ENCODE results near the gene SRGAP3. TPM values are rescaled to one million over a fixed set of nuclear protein-coding genes. Genes with fewer than 3 reads are reported as not detected.
A peak's percentile ranks its signal among the peaks of the same experiment; 100 is the strongest.

SRGAP3 gene
- total and polyA plus RNA-seq, 2 experiments from 2014 or later = 7.4 to 8.3 TPM

GRCh38 chr3:9271903-9272302, 22.5 kb upstream of the SRGAP3 start:
- no peaks in the 10 kb centered on the region for H3K4me1 ChIP-seq (ENCODE audit: insufficient read depth)
- no peak overlapping the region for H3K27ac ChIP-seq
- 68% methylated on average over 6 of the region's 6 CpGs for WGBS (ENCODE audit: low lambda C conversion rate, missing lambda C conversion rate)
- no peak overlapping the region for H2AFZ ChIP-seq
- H3K4me3 ChIP-seq = no peak overlapping the region
- no peaks in the 10 kb centered on the region for H3K27me3 ChIP-seq
- TF ChIP-seq CTCF (IDR thresholded peaks at IDR 0.05; ENCODE audit: poor library complexity) = no peak
- no peak for TF ChIP-seq EZH2 (IDR thresholded peaks at IDR 0.05; ENCODE audit: borderline replicate concordance)
- no peak for TF ChIP-seq EZH2phosphoT487 (IDR thresholded peaks at IDR 0.05; ENCODE audit: low read depth, severe bottlenecking, unreplicated experiment)
- no peak for DNase-seq (ENCODE audit: low spot score)
- H3K79me2 ChIP-seq = no peaks in the 10 kb centered on the region
- no peaks in the 10 kb centered on the region for H4K20me1 ChIP-seq (ENCODE audit: insufficient read depth, poor library complexity, severe bottlenecking)
- no peaks in the 10 kb centered on the region for H3K9me2 ChIP-seq (replicated peaks; ENCODE audit: insufficient read depth)
- H3K36me3 ChIP-seq (replicated peaks; ENCODE audit: insufficient read depth, low read depth) = no peaks in the 10 kb centered on the region
- no peak overlapping the region for H3K4me2 ChIP-seq
- H3K9me3 ChIP-seq (ENCODE audit: low read depth) = no peaks in the 10 kb centered on the region

GRCh38 chr3:9270704-9271103, 21.3 kb upstream of the SRGAP3 start:
- WGBS (ENCODE audit: low lambda C conversion rate, missing lambda C conversion rate) = 86% methylated on average over 4 of the region's 4 CpGs
- Histone ChIP-seq H4K20me1 (ENCODE audit: insufficient read depth, poor library complexity, severe bottlenecking) (no peaks in the 10 kb centered on the region), H3K27ac (no peak overlapping the region), H3K36me3 (replicated peaks; ENCODE audit: insufficient read depth, low read depth) (no peaks in the 10 kb centered on the region), H3K4me1 (ENCODE audit: insufficient read depth) (no peaks in the 10 kb centered on the region), H3K79me2 (no peaks in the 10 kb centered on the region), H3K9me2 (replicated peaks; ENCODE audit: insufficient read depth) (no peaks in the 10 kb centered on the region), H3K27me3 (no peaks in the 10 kb centered on the region), H3K9me3 (ENCODE audit: low read depth) (no peaks in the 10 kb centered on the region), H3K4me3 (no peak overlapping the region), H2AFZ (no peak overlapping the region), H3K4me2 (no peak overlapping the region)
- DNase-seq (ENCODE audit: low spot score) = no peak
- TF ChIP-seq EZH2phosphoT487 (IDR thresholded peaks at IDR 0.05; ENCODE audit: low read depth, severe bottlenecking, unreplicated experiment) = no peak
- TF ChIP-seq CTCF (IDR thresholded peaks at IDR 0.05; ENCODE audit: poor library complexity) = no peak
- TF ChIP-seq EZH2 (IDR thresholded peaks at IDR 0.05; ENCODE audit: borderline replicate concordance) = no peak

- H3K4me3 ChIP-seq = no peak overlapping the region
- no peak for DNase-seq (ENCODE audit: low spot score)
- no peaks in the 10 kb centered on the region for H3K9me2 ChIP-seq (replicated peaks; ENCODE audit: insufficient read depth)
- H3K27ac ChIP-seq = peak overlapping the region; percentile 31
- no peaks in the 10 kb centered on the region for H3K9me3 ChIP-seq (ENCODE audit: low read depth)
- no peaks in the 10 kb centered on the region for H3K36me3 ChIP-seq (replicated peaks; ENCODE audit: insufficient read depth, low read depth)
- WGBS (ENCODE audit: low lambda C conversion rate, missing lambda C conversion rate) = 70% methylated on average over 3 of the region's 3 CpGs
- H3K4me1 ChIP-seq (ENCODE audit: insufficient read depth) = no peaks in the 10 kb centered on the region
- H3K27me3 ChIP-seq = no peaks in the 10 kb centered on the region
- TF ChIP-seq EZH2 (IDR thresholded peaks at IDR 0.05; ENCODE audit: borderline replicate concordance) = no peak
- TF ChIP-seq CTCF (IDR thresholded peaks at IDR 0.05; ENCODE audit: poor library complexity) = no peak
- no peak for TF ChIP-seq EZH2phosphoT487 (IDR thresholded peaks at IDR 0.05; ENCODE audit: low read depth, severe bottlenecking, unreplicated experiment)
- H4K20me1 ChIP-seq (ENCODE audit: insufficient read depth, poor library complexity, severe bottlenecking) = no peaks in the 10 kb centered on the region
- H3K4me2 ChIP-seq = no peak overlapping the region
- H3K79me2 ChIP-seq = no peaks in the 10 kb centered on the region
- H2AFZ ChIP-seq = no peak overlapping the region
Observed at GRCh38 chr3:9266716-9267115, 17.3 kb upstream of the SRGAP3 start.

GRCh38 chr3:9260305-9260704, 10.9 kb upstream of the SRGAP3 start:
- H4K20me1 ChIP-seq (ENCODE audit: insufficient read depth, poor library complexity, severe bottlenecking) = no peaks in the 10 kb centered on the region
- TF ChIP-seq EZH2 (IDR thresholded peaks at IDR 0.05; ENCODE audit: borderline replicate concordance) (no peak), EZH2phosphoT487 (IDR thresholded peaks at IDR 0.05; ENCODE audit: low read depth, severe bottlenecking, unreplicated experiment) (no peak), CTCF (IDR thresholded peaks at IDR 0.05; ENCODE audit: poor library complexity) (no peak)
- no peak overlapping the region for H2AFZ ChIP-seq
- H3K9me2 ChIP-seq (replicated peaks; ENCODE audit: insufficient read depth) = no peaks in the 10 kb centered on the region
- H3K4me1 ChIP-seq (ENCODE audit: insufficient read depth) = no peaks in the 10 kb centered on the region
- no peaks in the 10 kb centered on the region for H3K36me3 ChIP-seq (replicated peaks; ENCODE audit: insufficient read depth, low read depth)
- no peak overlapping the region for H3K4me3 ChIP-seq
- H3K9me3 ChIP-seq (ENCODE audit: low read depth) = no peaks in the 10 kb centered on the region
- WGBS (ENCODE audit: low lambda C conversion rate, missing lambda C conversion rate) = 55% methylated on average over 12 of the region's 12 CpGs
- no peak for DNase-seq (ENCODE audit: low spot score)
- no peak overlapping the region for H3K27ac ChIP-seq
- H3K4me2 ChIP-seq = no peak overlapping the region
- no peaks in the 10 kb centered on the region for H3K79me2 ChIP-seq
- no peaks in the 10 kb centered on the region for H3K27me3 ChIP-seq

Measured in hepatocyte (in vitro differentiated cells).